HL-60 (cell line): ENCODE measurements around the gene SLC17A7.

Experiments used
- DNase-seq, 2 experiments: peaks; one replicate each; pipeline ENCODE4 v3.0.0-alpha.2; 2010 to 2020; ENCODE audit warnings: low read depth in 1 of 2, low spot score in 1 of 2
- H3K27ac ChIP-seq: fragments of 250-450 bp; sonication (Bioruptor Pico); replicated peaks from 2 replicates; pipeline ENCODE4 v1.5.1; 2020; ENCODE audit warnings: mild to moderate bottlenecking, moderate library complexity
- H3K27me3 ChIP-seq: fragments of 250-450 bp; sonication (Bioruptor Pico); 2 replicates; pipeline ENCODE4 v1.5.1; 2021; ENCODE audit warnings: mild to moderate bottlenecking, moderate library complexity; ENCODE audit not compliant: insufficient read depth, poor library complexity, severe bottlenecking
- H3K4me3 ChIP-seq: replicated peaks from 2 replicates; pipeline ENCODE4 v1.5.1; 2011; ENCODE audit warnings: mild to moderate bottlenecking, control low read depth, low read length; ENCODE audit not compliant: insufficient read depth
- GABPA ChIP-seq: IDR thresholded peaks from 2 replicates; pipeline ENCODE4 v1.6.1; 2012; ENCODE audit warnings: low read depth
- POLR2AphosphoS5 ChIP-seq: IDR thresholded peaks from 2 replicates; pipeline ENCODE4 v1.6.1; 2012; ENCODE audit warnings: low read depth
- REST ChIP-seq: IDR thresholded peaks from 2 replicates; pipeline ENCODE4 v1.6.1; 2012; ENCODE audit warnings: low read depth; ENCODE audit not compliant: insufficient replicate concordance
- SPI1 ChIP-seq: IDR thresholded peaks from 2 replicates; pipeline ENCODE4 v1.6.1; 2012; ENCODE audit warnings: low read depth, mild to moderate bottlenecking, borderline replicate concordance
- TF ChIP-seq, protein P1 (sequence below): IDR thresholded peaks from one replicate; pipeline ENCODE4 v1.5.1; 2011; ENCODE audit warnings: low read length, control low read depth, inconsistent platforms; ENCODE audit not compliant: insufficient read depth

The SLC17A7 gene

GRCh38 chr19:49390929-49391359 lies 50.4 kb downstream of the SLC17A7 start:
- no peak overlapping the region for H3K4me3 ChIP-seq
- no peak overlapping the region for H3K27ac ChIP-seq
- TF ChIP-seq POLR2AphosphoS5 = no peak
- TF ChIP-seq, protein P1, sequence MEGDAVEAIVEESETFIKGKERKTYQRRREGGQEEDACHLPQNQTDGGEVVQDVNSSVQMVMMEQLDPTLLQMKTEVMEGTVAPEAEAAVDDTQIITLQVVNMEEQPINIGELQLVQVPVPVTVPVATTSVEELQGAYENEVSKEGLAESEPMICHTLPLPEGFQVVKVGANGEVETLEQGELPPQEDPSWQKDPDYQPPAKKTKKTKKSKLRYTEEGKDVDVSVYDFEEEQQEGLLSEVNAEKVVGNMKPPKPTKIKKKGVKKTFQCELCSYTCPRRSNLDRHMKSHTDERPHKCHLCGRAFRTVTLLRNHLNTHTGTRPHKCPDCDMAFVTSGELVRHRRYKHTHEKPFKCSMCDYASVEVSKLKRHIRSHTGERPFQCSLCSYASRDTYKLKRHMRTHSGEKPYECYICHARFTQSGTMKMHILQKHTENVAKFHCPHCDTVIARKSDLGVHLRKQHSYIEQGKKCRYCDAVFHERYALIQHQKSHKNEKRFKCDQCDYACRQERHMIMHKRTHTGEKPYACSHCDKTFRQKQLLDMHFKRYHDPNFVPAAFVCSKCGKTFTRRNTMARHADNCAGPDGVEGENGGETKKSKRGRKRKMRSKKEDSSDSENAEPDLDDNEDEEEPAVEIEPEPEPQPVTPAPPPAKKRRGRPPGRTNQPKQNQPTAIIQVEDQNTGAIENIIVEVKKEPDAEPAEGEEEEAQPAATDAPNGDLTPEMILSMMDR = no peak
- no peak for TF ChIP-seq GABPA
- TF ChIP-seq SPI1 = no peak
- no peak for TF ChIP-seq REST
- peaks cover 3% of the 10 kb centered on the region for H3K27me3 ChIP-seq
- no peak for DNase-seq

DNA sequence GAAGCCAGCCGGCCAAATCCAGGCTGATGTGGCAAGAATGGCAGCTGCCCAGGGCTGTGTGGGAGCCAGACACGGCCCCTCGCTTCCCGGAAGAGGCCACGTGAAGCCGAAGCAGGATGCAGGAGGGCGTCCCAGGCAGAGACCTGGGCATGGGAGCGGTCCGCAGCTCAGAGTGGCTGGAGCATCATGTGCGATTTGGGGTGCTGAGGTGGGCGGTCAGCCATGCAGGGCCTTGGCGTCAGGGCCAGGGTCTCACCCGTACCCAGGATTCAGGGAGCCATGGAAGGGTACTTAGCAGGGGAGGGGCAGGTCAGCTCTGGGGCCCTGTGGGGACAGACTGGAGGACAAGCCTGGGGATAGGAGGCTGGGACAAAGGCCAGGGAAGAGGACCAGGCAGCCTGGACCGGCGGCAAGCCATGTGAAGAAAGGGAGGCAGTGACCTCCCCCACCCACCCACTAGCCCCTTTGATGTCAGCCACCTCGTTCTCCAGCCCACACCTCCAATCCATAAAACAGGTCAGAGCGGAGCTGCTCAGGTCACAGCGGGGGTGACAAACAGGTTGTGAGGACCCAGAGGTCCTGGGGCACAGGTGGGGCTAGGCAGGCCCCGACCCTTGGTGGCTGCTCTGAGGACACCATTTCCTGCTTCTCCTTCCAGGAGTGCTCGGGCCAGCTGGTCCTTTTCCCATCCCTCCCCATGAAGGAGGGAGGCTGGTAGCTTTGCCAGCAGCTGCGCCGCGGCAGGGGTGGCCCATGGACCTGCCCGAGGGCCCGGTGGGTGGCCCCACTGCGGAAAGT lies 51.0 kb downstream of the SLC17A7 start:
- H3K27me3 ChIP-seq = peaks cover 3% of the 10 kb centered on the region
- no peak for DNase-seq
- no peak overlapping the region for H3K4me3 ChIP-seq

GRCh38 chr19:49389406-49389805 lies 51.9 kb downstream of the SLC17A7 start:
- TF ChIP-seq SPI1 = no peak
- no peak for TF ChIP-seq GABPA
- no peak for TF ChIP-seq POLR2AphosphoS5
- no peak for TF ChIP-seq REST
- TF ChIP-seq, protein P1 = no peak

More for the DNA sequence above, 51.0 kb downstream of the SLC17A7 start:
- H3K27ac ChIP-seq = no peak overlapping the region
- no peak for TF ChIP-seq GABPA
- TF ChIP-seq, protein P1 = no peak
- no peak for TF ChIP-seq POLR2AphosphoS5
- TF ChIP-seq SPI1 = no peak
- TF ChIP-seq REST = no peak

More at GRCh38 chr19:49389406-49389805, 51.9 kb downstream of the SLC17A7 start:
- H3K27me3 ChIP-seq = peaks cover 3% of the 10 kb centered on the region
- H3K27ac ChIP-seq = no peak overlapping the region
- no peak for DNase-seq
- no peak overlapping the region for H3K4me3 ChIP-seq
